OCI-LY1 (cell line): ENCODE data around the gene CPSF7.

Experiments
- H2AFZ ChIP-seq: fragments of 200-600 bp; sonication (generic), shearing (Covaris generic); 2 replicates; pipeline ENCODE4 v1.6.0; 2014; ENCODE audit warnings: antibody characterized with exemption, mild to moderate bottlenecking, low read length
- H3F3A ChIP-seq: fragments of 200-600 bp; sonication (generic), shearing (Covaris generic); 2 replicates; pipeline ENCODE4 v1.6.0; 2014; ENCODE audit warnings: mild to moderate bottlenecking, antibody characterized with exemption, low read length, moderate library complexity; ENCODE audit not compliant: insufficient read depth
- H3K27ac ChIP-seq: fragments of 200-600 bp; sonication (generic); 2 replicates; pipeline ENCODE4 v1.5.1; 2014; ENCODE audit warnings: low read length, mixed run types, mild to moderate bottlenecking, low read depth; ENCODE audit not compliant: poor library complexity, severe bottlenecking
- H3K27me3 ChIP-seq: fragments of 200-600 bp; sonication (generic); 2 replicates; pipeline ENCODE4 v1.6.0; 2014; ENCODE audit warnings: antibody characterized with exemption, mild to moderate bottlenecking, low read length, moderate library complexity; ENCODE audit not compliant: insufficient read depth
- H3K36me3 ChIP-seq: fragments of 200-600 bp; sonication (generic); 2 replicates; pipeline ENCODE4 v1.6.1; 2014; ENCODE audit warnings: mild to moderate bottlenecking, antibody characterized with exemption, low read length, moderate library complexity, mixed read lengths; ENCODE audit not compliant: insufficient read depth
- H3K4me1 ChIP-seq: fragments of 200-600 bp; sonication (generic); 2 replicates; pipeline ENCODE4 v1.5.1; 2014; ENCODE audit warnings: mild to moderate bottlenecking, low read length, moderate library complexity; ENCODE audit not compliant: insufficient read depth, severe bottlenecking
- H3K4me2 ChIP-seq: fragments of 200-600 bp; sonication (generic), shearing (Covaris generic); 2 replicates; pipeline ENCODE4 v1.6.1; 2014; ENCODE audit warnings: low read length
- H3K4me3 ChIP-seq: fragments of 200-600 bp; sonication (generic); 2 replicates; pipeline ENCODE4 v1.5.1; 2014; ENCODE audit warnings: low read length, low read depth, mild to moderate bottlenecking, mixed read lengths; ENCODE audit not compliant: poor library complexity, severe bottlenecking
- H3K79me2 ChIP-seq: fragments of 200-600 bp; shearing (Covaris generic); 2 replicates; pipeline ENCODE4 v1.6.1; 2016; ENCODE audit warnings: mixed run types, low read length, mixed read lengths; ENCODE audit not compliant: insufficient read depth
- H3K9ac ChIP-seq: fragments of 200-600 bp; sonication (generic), shearing (Covaris generic); 2 replicates; pipeline ENCODE4 v1.6.1; 2014; ENCODE audit warnings: mild to moderate bottlenecking, low read length, mixed read lengths
- H3K9me2 ChIP-seq: fragments of 200-600 bp; sonication (generic), shearing (Covaris generic); 2 replicates; pipeline ENCODE4 v1.6.1; 2014; ENCODE audit warnings: low read depth, mild to moderate bottlenecking, low read length, mixed read lengths
- H3K9me3 ChIP-seq: fragments of 200-600 bp; shearing (Covaris generic); 2 replicates; pipeline ENCODE4 v1.6.1; 2014; ENCODE audit warnings: low read length, mixed read lengths
- H4K20me1 ChIP-seq: fragments of 200-600 bp; sonication (generic), shearing (Covaris generic); 2 replicates; pipeline ENCODE4 v1.6.0; 2016; ENCODE audit warnings: mild to moderate bottlenecking, low read length; ENCODE audit not compliant: insufficient read depth
- CTCF ChIP-seq: fragments of 200-600 bp; sonication (generic), shearing (Covaris generic); IDR thresholded peaks from 2 replicates; pipeline ENCODE4 v1.5.1; 2017; ENCODE audit warnings: mild to moderate bottlenecking, antibody characterized with exemption, low read length, moderate library complexity, mixed read lengths
- EZH2 ChIP-seq: fragments of 200-600 bp; sonication (generic), shearing (Covaris generic); IDR thresholded peaks from 2 replicates; pipeline ENCODE4 v1.8.0; 2017; ENCODE audit warnings: borderline replicate concordance, mixed run types, mild to moderate bottlenecking, antibody characterized with exemption, low read length, moderate library complexity, mixed read lengths

The CPSF7 gene

DNA sequence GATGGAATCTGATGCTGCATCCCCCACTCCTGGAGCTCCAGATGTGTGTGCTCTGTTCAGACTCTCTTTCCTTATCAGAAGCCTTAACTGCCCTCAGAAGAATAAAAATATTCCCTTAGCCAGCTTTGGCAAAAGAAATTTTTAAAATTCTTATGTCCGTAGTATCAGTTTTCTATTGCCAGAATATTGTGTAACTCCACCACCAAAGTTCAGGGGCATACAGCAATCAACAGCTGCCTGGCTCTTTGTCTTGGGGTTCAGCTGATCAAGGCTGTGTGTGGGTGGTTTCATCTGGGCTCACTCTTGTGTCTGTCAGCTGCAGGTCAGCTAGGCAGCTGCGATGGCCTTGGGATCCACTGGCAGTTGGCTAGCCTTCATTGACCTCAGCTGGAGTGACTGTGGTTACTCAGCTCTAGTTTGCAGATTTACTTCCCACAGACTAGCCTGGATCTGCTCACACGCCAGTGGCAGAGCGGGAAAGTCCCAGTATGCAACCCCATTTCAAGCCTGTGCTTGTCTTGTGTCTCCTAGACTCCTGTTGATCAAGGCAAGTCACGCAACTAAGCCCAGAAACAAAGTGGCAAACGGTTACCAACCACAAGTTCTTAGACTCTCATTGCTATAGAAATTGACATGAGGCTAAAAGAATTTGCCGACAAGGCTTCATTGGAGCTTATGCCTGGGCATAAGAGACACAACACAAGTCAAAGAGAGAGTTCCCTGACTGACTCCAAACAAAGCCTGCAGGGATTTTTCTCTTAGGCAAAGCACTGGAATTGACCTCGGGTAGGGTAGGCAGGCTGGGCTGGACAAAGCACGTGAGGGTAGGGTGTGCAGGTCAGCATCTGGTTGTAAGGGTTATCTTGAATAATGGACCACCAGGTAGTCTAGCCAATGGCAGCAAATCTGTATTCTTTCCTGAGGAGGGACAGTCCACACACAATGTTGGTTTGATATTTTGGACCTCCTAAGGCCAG lies 60.1 kb downstream of the CPSF7 start:
- H3K4me3 ChIP-seq, result no peak overlapping the region
- H3K79me2 ChIP-seq, result no peaks in the 10 kb centered on the region
- no peaks in the 10 kb centered on the region for H3F3A ChIP-seq
- H3K9me3 ChIP-seq, result peaks cover 6% of the 10 kb centered on the region; the same call in 1 of the 2 replicates
- no peaks in the 10 kb centered on the region for H3K4me1 ChIP-seq
- no peak overlapping the region for H2AFZ ChIP-seq
- H3K4me2 ChIP-seq, result no peak overlapping the region
- H3K27me3 ChIP-seq, result no peaks in the 10 kb centered on the region
- H4K20me1 ChIP-seq, result no peaks in the 10 kb centered on the region
- H3K27ac ChIP-seq, result no peak overlapping the region
- H3K36me3 ChIP-seq, result peaks cover 97% of the 10 kb centered on the region
- no peak overlapping the region for H3K9ac ChIP-seq
- no peak for TF ChIP-seq EZH2
- H3K9me2 ChIP-seq, result no peaks in the 10 kb centered on the region

- Histone ChIP-seq H3K9me2 (no peaks in the 10 kb centered on the region), H3K4me2 (no peak overlapping the region), H3K27ac (no peak overlapping the region), H3F3A (no peaks in the 10 kb centered on the region), H4K20me1 (no peaks in the 10 kb centered on the region), H3K27me3 (no peaks in the 10 kb centered on the region), H3K4me3 (no peak overlapping the region), H2AFZ (no peak overlapping the region), H3K9ac (no peak overlapping the region), H3K79me2 (peaks cover 5% of the 10 kb centered on the region; the same call in 1 of the 2 replicates), H3K9me3 (peaks cover 6% of the 10 kb centered on the region; the same call in 1 of the 2 replicates), H3K4me1 (peaks cover 4% of the 10 kb centered on the region), H3K36me3 (peaks cover 98% of the 10 kb centered on the region)
- TF ChIP-seq CTCF (no peak), EZH2 (no peak)
These were observed 61.1 kb downstream of the CPSF7 start for GRCh38 chr11:61368646-61369045.

DNA sequence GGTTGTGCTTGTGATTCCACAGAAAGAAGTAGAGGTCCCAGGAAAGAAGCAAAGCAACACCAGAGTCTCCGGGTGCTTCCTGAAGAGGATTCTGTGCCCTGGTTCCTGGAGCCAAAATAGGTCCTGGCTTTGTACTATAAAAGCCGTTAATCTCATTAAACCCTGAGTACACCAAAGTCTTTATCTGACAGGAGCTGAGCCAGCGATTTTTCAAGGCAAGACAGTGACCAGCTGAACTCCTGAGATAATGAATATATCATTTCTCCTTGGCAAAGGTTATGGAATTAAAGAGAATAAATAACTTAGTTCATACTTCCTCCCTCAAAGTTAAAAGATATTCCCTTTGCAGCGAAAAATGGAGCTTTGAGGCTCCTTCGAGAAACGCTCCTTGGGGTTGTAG lies 62.4 kb downstream of the CPSF7 start:
- H3K27ac ChIP-seq, result no peak overlapping the region
- TF ChIP-seq CTCF (no peak), EZH2 (no peak)

More for the DNA sequence above, 62.4 kb downstream of the CPSF7 start:
- Histone ChIP-seq H3K9ac (no peak overlapping the region), H3K79me2 (peaks cover 16% of the 10 kb centered on the region), H3K27me3 (no peaks in the 10 kb centered on the region), H3K9me2 (no peaks in the 10 kb centered on the region), H3K36me3 (peaks cover 91% of the 10 kb centered on the region), H2AFZ (no peak overlapping the region), H4K20me1 (no peaks in the 10 kb centered on the region), H3K4me2 (no peak overlapping the region), H3K4me3 (no peak overlapping the region), H3F3A (no peaks in the 10 kb centered on the region), H3K4me1 (peaks cover 10% of the 10 kb centered on the region), H3K9me3 (peaks cover 4% of the 10 kb centered on the region; the same call in 1 of the 2 replicates)
